Urothelium cell line (cell line): ENCODE measurements around the gene AVPR2.

Experiments
- DNase-seq: peaks from one replicate; pipeline ENCODE4 v3.0.0; 2011; ENCODE audit warnings: low spot score, mixed read lengths
- FAIRE-seq: peaks from 2 replicates; lab custom pipeline; 2011; peaks lifted over from hg19 to GRCh38; lab: Jason Lieb, UNC

The AVPR2 gene

GRCh38 chrX:153948002-153948466 is 43.6 kb downstream of the AVPR2 start:
- no peak for FAIRE-seq
- no peak for DNase-seq

- DNase-seq (no peak), FAIRE-seq (no peak)
Measured at GRCh38 chrX:153948847-153949805, 44.7 kb downstream of the AVPR2 start.

GRCh38 chrX:153950127-153950526 is 45.7 kb downstream of the AVPR2 start:
- no peak for DNase-seq
- no peak for FAIRE-seq

GRCh38 chrX:153951683-153952372 is 47.4 kb downstream of the AVPR2 start:
- DNase-seq, result no peak
- FAIRE-seq, result no peak

GRCh38 chrX:153952373-153953026 is 48.0 kb downstream of the AVPR2 start:
- DNase-seq (no peak), FAIRE-seq (no peak)

GRCh38 chrX:153953342-153953830 is 48.9 kb downstream of the AVPR2 start:
- no peak for FAIRE-seq
- DNase-seq, result peak; percentile 72

GRCh38 chrX:153953892-153954557 is 49.6 kb downstream of the AVPR2 start:
- FAIRE-seq, result no peak
- no peak for DNase-seq

GRCh38 chrX:153954558-153955227 is 50.2 kb downstream of the AVPR2 start:
- DNase-seq, result no peak
- no peak for FAIRE-seq

- FAIRE-seq, result no peak
- no peak for DNase-seq
Measured at GRCh38 chrX:153955228-153955732, 50.8 kb downstream of the AVPR2 start.

GRCh38 chrX:153956044-153956907 is 51.8 kb downstream of the AVPR2 start:
- DNase-seq, result no peak

More at GRCh38 chrX:153956044-153956907, 51.8 kb downstream of the AVPR2 start:
- no peak for FAIRE-seq
